HG03103 (cell line): Measurements from ENCODE around the gene OR56A3.
"Not testable (repeated sequence)": the region's sequence is repeated elsewhere in the genome, so short reads cannot be mapped to it uniquely, and the experiment has no call there.

ENCODE experiments used
- ATAC-seq: cut with Tn5 transposase; IDR thresholded peaks from one replicate; pipeline ENCODE4 v1.9.1; 2021; ENCODE audit warnings: low read depth; ENCODE audit not compliant: unreplicated experiment

The OR56A3 gene, protein sequence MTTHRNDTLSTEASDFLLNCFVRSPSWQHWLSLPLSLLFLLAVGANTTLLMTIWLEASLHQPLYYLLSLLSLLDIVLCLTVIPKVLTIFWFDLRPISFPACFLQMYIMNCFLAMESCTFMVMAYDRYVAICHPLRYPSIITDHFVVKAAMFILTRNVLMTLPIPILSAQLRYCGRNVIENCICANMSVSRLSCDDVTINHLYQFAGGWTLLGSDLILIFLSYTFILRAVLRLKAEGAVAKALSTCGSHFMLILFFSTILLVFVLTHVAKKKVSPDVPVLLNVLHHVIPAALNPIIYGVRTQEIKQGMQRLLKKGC

GRCh38 chr11:5941951-5942350 is at the start of gene OR56A3:
OR56A3 (plus strand) TSS chr11:5942251; CDS start chr11:5947347, 5,096 bp downstream.
- no peak for ATAC-seq

GRCh38 chr11:5892908-5893307 is 49.1 kb upstream of the OR56A3 start, which contains the start of gene OR52E5:
OR52E5 (plus strand) TSS chr11:5893208; CDS start chr11:5900777, 7,569 bp downstream.
- no peak for ATAC-seq

GRCh38 chr11:5899534-5899933 is 42.5 kb upstream of the OR56A3 start:
- ATAC-seq, result no peak

GRCh38 chr11:5910540-5910939 is 31.5 kb upstream of the OR56A3 start:
- no peak for ATAC-seq

GRCh38 chr11:5922749-5923426 is 19.2 kb upstream of the OR56A3 start:
- ATAC-seq, result peak; percentile 53

DNA sequence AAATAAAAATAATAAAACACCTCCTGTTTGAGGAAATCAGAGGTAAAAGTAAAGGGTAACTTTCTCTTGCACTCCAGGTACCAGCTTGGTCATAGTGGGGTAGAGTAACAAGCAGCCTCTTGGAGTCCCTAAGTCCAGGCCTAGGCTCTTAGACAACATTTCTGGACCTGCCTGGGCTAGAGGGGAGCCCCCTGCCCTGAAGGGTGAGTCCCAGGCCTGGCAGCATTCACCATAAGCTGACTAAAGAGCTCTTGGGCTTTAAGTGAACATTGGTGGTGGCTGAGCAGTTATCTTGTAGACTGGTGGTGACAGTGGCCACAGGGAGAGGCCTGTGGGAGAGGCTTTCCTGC is 18.6 kb upstream of the OR56A3 start:
- ATAC-seq, result peak; percentile 31

GRCh38 chr11:5923794-5924193 is 18.3 kb upstream of the OR56A3 start:
- no peak for ATAC-seq

DNA sequence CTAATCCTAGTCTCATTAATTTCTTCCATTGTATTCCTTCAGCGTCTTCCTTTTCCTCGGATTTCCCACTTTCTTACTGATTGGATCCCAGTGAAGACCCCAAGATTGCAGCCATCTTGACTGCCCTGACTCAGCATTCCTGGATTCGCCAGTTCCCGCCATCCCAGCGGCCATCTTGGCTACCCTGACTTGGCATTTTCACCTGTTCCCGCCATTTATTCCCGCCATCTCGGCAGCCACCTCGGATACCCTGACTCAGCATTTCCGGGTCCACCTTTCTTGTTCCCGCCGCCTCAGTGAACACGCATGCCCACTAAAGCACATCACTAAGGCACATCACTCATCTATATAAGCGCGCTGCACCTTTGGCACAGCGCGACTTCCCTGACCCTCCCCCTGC is 13.8 kb upstream of the OR56A3 start:
- no peak for ATAC-seq

- no peak for ATAC-seq
Measured at GRCh38 chr11:5928811-5929210, 13.2 kb upstream of the OR56A3 start.

DNA sequence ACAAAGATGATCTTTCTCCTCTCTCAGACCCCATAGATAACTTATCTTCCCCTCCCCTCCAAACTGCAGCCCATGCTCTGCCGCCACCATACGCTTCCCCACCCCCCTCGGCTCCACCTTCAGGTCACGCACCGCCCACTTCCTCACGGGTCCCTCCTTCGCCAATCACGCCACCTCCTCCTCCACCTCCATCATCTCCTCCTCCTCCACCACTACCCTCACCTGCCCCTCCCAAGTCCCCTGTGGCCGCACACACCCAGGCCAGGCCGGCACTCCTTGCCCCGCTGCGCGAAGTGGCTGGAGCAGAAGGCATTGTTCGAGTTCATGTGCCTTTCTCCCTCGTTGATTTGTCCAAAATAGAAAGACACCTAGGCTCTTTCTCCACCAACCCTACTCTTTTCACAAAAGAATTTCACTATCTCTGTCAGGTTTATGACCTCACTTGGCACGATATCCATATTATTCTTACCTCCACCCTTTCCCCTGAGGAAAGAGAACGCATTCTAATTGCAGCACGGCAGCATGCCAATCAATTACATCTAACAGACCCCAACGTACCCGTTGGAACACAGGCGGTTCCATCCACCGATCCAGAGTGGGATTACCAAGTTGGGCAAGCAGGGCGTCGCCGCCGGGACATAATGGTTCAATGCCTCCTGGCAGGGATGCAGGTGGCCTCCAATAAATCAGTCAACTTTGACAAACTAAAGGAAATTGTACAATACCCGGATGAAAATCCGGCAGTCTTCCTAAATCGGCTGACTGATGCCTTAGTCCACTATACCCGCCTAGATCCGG is 12.3 kb upstream of the OR56A3 start:
- no peak for ATAC-seq

- no peak for ATAC-seq
Measured at GRCh38 chr11:5930614-5931013, 11.4 kb upstream of the OR56A3 start.

DNA sequence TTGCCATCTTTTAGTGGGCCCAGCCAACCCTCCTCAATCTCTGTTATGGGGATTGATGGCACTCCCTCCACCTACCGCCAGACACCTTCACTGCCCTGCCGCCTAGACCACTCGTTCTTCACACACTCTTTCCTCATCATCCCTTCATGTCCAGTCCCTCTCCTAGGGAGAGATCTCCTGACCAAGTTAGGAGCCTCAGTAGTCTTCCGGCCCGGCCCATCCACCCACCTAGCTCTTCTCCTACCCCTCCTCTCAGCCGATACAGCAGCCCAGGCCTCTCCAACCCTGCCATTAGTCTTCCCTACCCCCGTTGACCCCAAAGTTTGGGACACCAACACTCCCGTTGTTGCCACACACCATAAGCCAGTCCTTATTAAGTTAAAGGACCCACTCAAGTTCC is 11.0 kb upstream of the OR56A3 start:
- no peak for ATAC-seq

DNA sequence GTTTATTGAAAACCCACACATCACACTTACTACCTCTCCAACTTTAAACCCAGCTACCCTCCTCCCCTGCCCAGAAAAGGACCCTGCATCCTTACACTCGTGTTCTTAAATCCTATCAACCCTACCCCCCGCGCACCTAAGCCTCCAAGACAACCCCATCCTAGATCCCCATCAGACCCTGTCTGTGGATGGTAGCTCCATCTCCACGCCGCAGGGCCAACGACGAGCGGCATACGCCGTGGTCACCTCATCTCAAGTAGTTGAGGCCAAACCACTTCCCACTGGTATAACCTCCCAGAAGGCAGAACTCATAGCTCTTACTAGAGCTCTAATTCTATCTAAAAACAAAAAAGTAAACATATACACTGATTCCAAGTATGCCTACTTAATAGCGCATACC is 9.4 kb upstream of the OR56A3 start:
- ATAC-seq, result no peak

DNA sequence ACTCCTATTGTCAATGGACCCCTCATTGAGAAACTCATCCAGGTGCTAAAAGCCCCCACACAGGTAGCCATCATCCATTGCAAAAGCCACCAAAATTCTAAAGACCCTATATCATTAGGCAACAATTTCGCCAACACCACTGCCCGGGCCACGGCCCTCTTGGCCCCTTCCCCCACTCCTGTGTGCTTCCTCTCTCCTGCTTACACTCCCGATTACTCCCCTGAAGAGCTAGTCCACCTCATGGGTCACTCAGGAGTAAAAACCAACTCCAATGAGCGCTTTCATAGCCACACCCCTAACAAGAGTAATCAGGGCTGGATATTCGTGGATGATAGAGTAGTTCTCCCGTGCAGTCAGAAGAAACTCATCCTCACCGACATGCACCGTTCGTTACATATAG is 8.9 kb upstream of the OR56A3 start:
- no peak for ATAC-seq

- ATAC-seq, result no peak
Measured at GRCh38 chr11:5937868-5938602, 4.0 kb upstream of the OR56A3 start.

DNA sequence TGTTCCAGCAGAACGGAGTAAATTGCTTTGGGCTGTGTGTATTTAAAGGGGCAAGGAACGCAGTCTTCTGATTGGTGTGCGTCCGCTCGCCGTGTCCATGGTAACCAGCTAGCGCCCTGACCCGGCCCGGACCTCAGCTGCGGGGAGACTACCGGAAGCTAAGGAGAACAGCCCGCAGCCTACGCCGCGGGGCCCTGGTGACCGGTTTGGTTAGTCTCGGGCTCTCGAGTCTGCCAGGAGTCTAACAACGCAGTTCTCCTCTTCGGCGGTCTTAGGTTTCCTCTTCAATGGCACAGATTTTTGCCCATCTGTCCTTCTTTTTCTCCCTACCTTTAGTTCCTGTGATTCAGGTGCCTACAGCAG is 3.5 kb upstream of the OR56A3 start:
- no peak for ATAC-seq

DNA sequence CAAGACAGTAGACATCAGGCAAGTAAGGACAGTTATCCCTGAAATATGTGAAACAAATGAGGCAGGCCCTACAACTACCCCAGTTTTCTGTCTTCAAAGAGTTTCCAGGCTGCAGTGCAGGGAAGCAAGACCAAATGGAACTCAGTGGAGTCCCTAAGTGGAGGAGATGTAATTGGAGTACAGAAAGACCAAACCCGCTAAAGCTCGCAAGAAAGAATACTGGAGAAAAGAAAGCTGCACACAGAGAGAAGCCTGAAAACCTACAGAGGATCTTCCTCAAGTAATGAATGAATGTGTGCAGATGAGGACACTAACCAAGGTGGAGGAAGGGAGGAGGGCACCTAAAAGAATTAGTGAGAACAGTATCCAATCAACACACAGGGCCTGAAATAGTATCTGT is 1.3 kb upstream of the OR56A3 start:
- no peak for ATAC-seq

DNA sequence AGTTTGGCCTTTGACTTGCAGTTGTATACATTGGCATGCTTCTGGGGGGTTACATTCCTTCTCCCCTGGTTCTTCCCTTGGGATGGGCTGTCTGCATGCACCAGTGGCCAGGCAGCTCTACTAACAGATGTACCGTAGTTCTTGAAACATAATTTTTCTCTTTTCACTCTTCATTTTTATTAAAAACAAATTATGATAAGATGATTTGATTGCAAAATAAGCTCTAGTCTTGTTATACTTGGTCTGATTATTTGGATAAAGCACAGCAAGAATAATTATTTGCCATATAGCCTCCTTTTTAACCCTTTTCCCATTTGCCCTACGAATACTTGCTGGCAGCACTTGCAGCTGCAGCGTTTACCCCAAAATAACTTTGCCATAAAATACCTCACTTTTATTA is 13.5 kb downstream of the OR56A3 start:
- ATAC-seq, result no peak

- not testable (repeated sequence) for ATAC-seq
Measured at GRCh38 chr11:5960704-5961320, 18.8 kb downstream of the OR56A3 start.

DNA sequence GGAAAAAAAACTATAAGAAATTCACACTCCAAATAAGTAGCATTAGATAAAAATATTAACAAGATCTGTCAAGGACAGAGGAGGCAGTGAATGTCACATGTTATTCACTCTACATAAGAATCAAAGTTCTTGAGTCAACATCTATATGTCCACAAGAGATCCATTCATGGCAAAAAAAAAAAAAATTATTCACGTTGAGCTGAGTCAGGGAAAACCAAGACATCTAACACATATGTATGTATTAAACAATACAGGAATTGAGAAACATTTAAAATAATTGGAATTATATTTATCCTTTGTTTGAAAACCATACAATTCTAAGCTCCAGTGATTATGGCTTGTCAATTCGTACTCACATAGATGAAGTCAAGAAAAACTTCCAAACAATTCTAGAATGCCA is 24.9 kb downstream of the OR56A3 start:
- no peak for ATAC-seq
